Activated T-cell treated with anti-CD3 and anti-CD28 coated beads for 48 hours (primary cell): ENCODE results near the gene WDR36.

Source experiments
- DNase-seq: peaks from one replicate; pipeline ENCODE4 v3.0.0-alpha.2; 2020; ENCODE audit warnings: low read depth

The WDR36 gene

GRCh38 chr5:111106320-111106948 is 14.3 kb downstream of the WDR36 start:
- no peak for DNase-seq

- DNase-seq = no peak
Observed at GRCh38 chr5:111107371-111107770, 15.2 kb downstream of the WDR36 start.

GRCh38 chr5:111111956-111112355 is 19.8 kb downstream of the WDR36 start:
- DNase-seq = no peak

GRCh38 chr5:111113678-111114077 is 21.5 kb downstream of the WDR36 start:
- no peak for DNase-seq

- DNase-seq = no peak
Observed at GRCh38 chr5:111115229-111115628, 23.1 kb downstream of the WDR36 start.

GRCh38 chr5:111116550-111116949 is 24.4 kb downstream of the WDR36 start:
- no peak for DNase-seq

GRCh38 chr5:111117136-111117535 is 25.0 kb downstream of the WDR36 start:
- no peak for DNase-seq

GRCh38 chr5:111119221-111119620 is 27.1 kb downstream of the WDR36 start:
- no peak for DNase-seq

GRCh38 chr5:111119856-111120255 is 27.7 kb downstream of the WDR36 start:
- no peak for DNase-seq

- DNase-seq = no peak
Observed at GRCh38 chr5:111120911-111121310, 28.8 kb downstream of the WDR36 start.

GRCh38 chr5:111121926-111122325 is 29.8 kb downstream of the WDR36 start:
- DNase-seq = no peak

GRCh38 chr5:111122398-111122797 is 30.2 kb downstream of the WDR36 start:
- DNase-seq = no peak

GRCh38 chr5:111124793-111125192 is 32.6 kb downstream of the WDR36 start:
- DNase-seq = no peak

- no peak for DNase-seq
Observed at GRCh38 chr5:111126896-111127295, 34.7 kb downstream of the WDR36 start.

GRCh38 chr5:111127453-111128195 is 35.5 kb downstream of the WDR36 start:
- DNase-seq = no peak

GRCh38 chr5:111129938-111130337 is 37.8 kb downstream of the WDR36 start:
- DNase-seq = no peak

- DNase-seq = no peak
Observed at GRCh38 chr5:111131356-111131755, 39.2 kb downstream of the WDR36 start.

- DNase-seq = no peak
Observed at GRCh38 chr5:111132076-111132475, 39.9 kb downstream of the WDR36 start.

- DNase-seq = no peak
Observed at GRCh38 chr5:111132731-111133435, 40.7 kb downstream of the WDR36 start.

- no peak for DNase-seq
Observed at GRCh38 chr5:111133436-111133751, 41.2 kb downstream of the WDR36 start.

- no peak for DNase-seq
Observed at GRCh38 chr5:111134087-111134486, 41.9 kb downstream of the WDR36 start.

- DNase-seq = no peak
Observed at GRCh38 chr5:111134864-111135263, 42.7 kb downstream of the WDR36 start.

GRCh38 chr5:111135363-111135762 is 43.2 kb downstream of the WDR36 start:
- DNase-seq = no peak
